ENCODE measurements around the gene PMP22. TPM values are rescaled to one million over a fixed set of nuclear protein-coding genes. Genes with fewer than 3 reads are reported as not detected.
"Not testable (repeated sequence)": the region's sequence is repeated elsewhere in the genome, so short reads cannot be mapped to it uniquely, and the experiment has no call there.

Gene PMP22
- total RNA-seq, 1 experiment from 2014 or later, result 3.2 TPM

DNA sequence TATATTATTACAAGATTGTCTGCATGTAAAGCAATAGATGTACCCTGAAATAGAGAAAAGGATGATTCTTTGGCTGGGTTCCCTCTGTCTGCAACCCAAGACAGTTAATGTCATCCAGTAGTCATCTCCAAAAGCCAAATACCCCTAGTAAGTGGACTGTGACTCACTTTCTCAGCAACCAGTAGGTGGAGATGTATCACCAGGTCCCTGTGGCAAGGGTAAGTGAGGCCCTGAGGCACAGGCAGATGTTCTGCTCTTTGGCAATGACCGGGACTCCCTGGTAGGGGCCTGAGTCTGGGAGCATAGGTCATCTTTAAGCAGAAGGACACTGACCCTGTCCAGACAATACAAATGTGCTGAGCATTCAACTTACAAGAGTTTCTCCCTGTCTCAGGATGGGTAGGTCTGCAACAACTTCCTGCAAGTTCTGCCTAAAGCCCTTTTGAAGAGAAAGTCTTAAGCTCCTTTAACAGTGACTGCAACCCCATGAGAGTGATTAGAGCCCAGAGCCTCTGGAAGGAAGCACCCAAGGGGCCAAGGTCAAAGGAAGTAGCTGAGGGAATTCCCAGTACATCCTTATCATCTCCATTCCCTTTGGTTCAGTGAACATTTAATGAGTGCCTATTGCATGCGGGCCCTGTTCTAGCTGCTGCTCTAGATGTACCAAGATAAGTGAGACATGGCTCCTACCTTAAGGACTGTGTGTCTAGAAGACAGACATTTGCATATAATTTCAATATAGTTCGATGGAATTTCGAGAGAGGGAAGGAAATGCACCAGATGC lies 31.9 kb downstream of the PMP22 start:
- no peak for DNase-seq (ENCODE audit: low spot score)
- in situ Hi-C loops (cut with HindIII; ENCODE audit: low sequenced_read_pairs), result no loop called here

DNA sequence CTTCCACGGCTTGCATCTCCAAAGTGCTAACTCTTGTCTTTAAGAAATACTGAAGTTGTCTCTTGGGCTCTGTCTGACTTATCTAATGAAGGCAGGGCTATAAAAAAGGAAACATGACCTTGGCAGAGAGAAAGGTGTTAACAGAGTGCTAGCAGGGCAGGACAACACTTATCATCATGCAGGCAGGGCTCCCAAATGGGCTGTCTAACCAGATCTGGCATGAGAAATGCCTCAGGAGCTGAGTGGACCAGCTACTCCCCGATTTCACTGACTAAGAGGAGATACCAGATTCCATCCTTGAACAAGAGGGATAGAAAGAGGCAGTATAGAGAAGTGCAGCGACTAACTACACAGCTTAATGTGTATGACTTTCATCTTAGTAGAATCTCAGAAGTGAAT lies 32.6 kb downstream of the PMP22 start:
- in situ Hi-C loops (cut with HindIII; ENCODE audit: low sequenced_read_pairs), result no loop called here

DNA sequence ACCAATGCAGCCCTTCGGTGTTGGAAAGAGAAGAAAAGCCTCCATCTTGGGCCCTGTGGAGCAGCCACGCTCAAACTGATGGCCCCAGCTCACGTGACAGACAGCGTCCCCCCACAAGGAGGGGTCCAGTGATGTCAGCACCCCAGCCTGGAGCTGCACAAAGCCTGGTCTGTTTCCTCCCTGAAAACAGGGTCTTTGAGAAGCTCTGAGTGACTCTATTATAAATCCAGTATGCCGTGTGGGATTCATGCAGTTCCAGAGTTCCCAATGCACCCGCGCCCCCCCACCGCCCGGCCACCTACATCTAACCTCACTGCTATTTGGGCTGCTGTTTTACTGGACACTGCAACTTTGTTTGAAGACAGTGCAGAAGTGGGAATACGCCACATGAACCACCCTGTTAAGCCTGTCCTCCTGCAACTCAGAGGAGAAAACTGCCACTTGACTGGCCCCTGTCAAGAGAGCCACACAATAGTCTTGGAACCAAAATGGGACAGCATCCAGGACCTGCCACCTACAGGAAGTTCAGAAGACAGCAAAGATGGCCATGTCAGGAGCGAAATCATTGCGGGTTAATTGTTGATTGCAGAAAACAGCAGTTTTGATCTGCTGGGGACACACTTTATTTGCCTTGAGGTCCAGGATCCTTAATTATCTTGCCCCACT lies 33.1 kb downstream of the PMP22 start:
- in situ Hi-C loops (cut with HindIII; ENCODE audit: low sequenced_read_pairs), result no loop called here
- no peak for DNase-seq (ENCODE audit: low spot score)

More for the DNA sequence above, 32.6 kb downstream of the PMP22 start:
- no peak for DNase-seq (ENCODE audit: low spot score)

DNA sequence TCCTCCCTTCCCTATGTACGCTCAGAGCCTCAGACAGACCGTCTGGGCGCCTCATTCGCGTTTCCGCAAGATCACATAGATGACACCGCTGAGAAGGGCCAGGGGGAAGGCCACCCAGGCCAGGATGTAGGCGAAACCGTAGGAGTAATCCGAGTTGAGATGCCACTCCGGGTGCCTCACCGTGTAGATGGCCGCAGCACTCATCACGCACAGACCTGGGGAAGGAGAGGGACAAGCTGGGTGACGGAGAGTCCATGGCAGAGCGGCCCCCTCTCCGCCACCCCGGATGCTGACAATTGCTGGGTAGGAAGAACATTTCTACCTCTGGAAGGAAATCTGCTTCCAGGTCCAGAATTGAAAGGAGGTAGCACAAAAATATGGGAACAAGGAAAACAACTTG lies 34.3 kb downstream of the PMP22 start:
- in situ Hi-C loops (cut with HindIII; ENCODE audit: low sequenced_read_pairs), result no loop called here
- DNase-seq (ENCODE audit: low spot score), result no peak

DNA sequence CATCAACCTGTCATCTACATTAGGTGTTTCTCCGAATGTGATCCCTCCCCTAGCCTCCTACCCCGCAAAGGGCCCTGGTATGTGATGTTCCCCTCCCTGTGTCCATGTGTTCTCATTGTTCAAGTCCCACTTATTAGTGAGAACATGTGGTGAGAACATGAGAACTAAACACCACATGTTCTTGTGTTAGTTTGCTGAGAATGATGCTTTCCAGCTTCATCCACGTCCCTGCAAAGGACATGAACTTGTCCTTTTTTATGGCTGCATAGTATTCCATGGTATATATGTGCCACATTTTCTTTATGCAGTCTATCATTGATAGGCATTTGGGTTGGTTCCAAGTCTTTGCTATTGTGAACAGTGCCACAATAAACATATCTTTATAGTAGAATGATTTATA lies 43.3 kb downstream of the PMP22 start:
- in situ Hi-C loops (cut with HindIII; ENCODE audit: low sequenced_read_pairs); DNase-seq (ENCODE audit: low spot score): not testable (repeated sequence)

DNA sequence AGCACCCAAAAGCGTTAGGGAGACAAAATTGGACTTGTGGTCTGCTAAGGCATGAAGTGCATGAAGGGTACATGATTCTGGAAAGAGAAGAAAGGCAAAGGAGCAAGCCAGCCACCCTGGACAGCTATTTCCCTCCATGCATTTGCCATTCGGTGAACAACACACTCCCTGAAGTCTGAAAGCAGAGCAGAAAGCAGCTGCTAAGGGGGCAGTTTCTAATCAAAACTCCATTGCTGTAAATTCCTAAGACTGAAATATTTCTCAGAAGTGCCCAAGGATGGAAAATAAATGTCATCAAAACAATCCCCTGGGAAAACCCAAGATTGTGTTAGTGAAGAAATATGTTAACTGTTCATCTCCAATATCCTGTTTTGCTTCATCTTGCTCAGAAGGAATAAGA lies 44.3 kb downstream of the PMP22 start:
- in situ Hi-C loops (cut with HindIII; ENCODE audit: low sequenced_read_pairs), result no loop called here
- DNase-seq (ENCODE audit: low spot score), result no peak

DNA sequence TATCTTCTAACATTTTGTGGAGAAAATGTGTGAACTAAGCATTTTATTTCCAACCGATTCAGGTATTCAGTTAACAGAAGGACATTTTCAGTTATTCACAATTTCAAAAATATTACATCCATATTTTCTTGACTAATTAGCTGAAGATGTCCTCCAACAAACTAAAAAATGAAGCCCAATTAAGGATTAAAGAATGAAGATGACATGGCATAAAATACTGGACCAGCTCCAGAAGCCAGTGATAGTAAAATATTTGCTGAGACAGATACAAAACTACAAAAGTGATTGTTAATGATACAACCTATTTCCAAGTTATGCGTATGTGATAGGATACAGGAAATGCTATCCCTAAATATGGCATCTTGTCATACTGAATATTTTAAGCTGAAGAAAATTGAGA lies 48.6 kb downstream of the PMP22 start:
- DNase-seq (ENCODE audit: low spot score), result no peak
- in situ Hi-C loops (cut with HindIII; ENCODE audit: low sequenced_read_pairs), result no loop called here

DNA sequence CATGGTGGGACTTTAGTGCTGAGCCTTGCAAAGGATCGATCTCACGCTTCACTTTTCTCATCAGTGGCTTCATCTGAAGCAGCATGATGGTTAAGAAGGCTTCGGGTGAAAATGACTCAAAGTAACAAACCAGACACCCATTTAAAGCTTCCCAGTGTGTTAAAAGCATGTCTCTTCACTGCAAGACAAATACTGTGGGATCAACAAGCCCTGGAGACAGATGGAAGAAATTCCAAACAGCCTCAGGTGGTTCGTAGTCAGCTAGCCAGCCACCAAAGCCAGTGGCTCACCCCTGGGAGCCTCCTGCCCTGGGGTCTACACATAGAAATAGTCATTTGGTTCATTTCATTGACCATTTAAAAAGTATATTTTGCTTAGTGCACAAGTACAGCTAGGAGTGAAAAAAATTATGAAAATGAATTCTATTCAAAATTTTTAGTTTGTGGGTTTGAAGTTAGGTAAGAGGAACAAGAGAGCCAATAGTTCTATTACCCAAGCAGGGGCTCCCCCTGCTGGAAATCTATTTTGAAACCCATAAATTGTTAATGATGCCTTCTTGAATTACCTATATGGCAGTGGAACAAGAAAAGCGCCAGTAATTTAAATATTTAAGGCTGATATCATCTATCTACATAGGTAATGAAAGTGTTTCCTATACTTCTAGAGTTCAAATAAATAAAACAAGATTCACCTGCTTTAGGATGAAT lies 51.6 kb downstream of the PMP22 start:
- no peak for DNase-seq (ENCODE audit: low spot score)
- in situ Hi-C loops (cut with HindIII; ENCODE audit: low sequenced_read_pairs), result no loop called here

DNA sequence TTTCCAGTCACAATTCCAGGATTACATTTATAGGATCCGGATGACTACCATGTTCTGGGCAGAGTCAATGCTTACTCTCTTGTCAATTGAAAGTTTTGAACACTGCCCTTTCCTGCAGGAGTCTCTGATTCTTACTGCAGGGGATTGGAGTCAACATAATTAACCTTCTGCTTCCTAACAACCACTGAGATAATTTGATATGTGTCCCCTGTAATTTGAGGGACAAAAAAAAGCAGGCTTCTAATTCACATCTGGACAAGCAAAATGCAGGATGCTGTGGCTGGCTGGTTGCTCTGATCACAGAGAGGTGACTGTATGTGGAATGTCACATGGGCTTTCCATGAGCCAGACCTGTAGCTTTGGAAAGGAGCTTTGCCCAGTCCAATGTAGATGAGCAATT lies 54.9 kb downstream of the PMP22 start:
- in situ Hi-C loops (cut with HindIII; ENCODE audit: low sequenced_read_pairs), result no loop called here
- no peak for DNase-seq (ENCODE audit: low spot score)

DNA sequence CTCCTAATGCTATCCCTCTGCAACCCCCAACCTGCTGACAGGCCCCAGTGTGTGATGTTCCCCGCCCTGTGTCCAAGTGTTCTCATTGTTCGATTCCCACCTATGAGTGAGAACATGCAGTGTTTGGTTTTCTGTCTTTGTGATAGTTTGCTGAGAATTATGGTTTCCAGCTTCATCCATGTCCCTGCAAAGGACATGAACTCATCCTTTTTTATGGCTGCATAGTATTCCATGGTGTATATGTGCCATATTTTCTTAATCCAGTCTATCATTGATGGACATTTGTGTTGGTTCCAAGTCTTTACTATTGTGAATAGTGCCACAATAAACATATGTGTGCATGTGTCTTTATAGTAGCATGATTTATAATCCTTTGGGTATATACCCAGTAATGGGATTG lies 62.1 kb downstream of the PMP22 start:
- in situ Hi-C loops (cut with HindIII; ENCODE audit: low sequenced_read_pairs); DNase-seq (ENCODE audit: low spot score): not testable (repeated sequence)

DNA sequence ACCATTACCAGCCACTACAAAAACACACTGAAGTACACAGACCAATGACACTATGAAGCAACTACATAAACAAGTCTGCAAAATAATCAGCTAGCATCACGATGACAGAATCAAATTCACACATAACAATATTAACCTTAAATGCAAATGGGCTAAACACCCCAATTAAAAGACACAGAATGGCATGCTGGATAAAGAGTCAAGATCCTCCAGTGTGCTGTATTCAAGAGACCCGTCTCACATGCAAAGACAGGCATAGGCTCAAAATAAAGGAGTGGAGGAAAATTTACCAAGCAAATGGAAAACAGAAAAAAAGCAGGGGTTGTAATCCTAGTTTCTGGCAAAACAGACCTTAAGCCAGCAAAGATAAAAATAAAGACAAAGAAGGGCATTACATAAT lies 64.6 kb downstream of the PMP22 start:
- in situ Hi-C loops (cut with HindIII; ENCODE audit: low sequenced_read_pairs); DNase-seq (ENCODE audit: low spot score): not testable (repeated sequence)

DNA sequence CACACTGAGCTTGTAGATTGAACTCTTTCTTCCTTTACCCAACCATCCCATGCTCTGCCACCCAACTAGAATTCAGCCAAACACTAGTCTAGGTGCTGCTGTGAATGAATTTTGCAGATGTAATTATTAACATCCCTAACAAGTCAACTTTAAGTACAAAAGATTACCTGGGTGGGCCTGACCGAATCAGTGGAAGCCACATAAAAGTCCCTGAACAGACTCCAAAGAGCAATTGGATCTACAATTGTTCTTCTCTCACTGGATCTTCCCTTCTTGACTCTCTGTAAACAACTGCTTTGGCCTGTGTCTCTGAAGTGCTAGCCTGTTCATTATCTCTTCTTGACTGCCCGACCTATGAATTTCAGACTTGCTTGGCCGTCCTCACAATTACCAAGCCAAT lies 67.9 kb downstream of the PMP22 start:
- no peak for DNase-seq (ENCODE audit: low spot score)
- in situ Hi-C loops (cut with HindIII; ENCODE audit: low sequenced_read_pairs), result no loop called here

DNA sequence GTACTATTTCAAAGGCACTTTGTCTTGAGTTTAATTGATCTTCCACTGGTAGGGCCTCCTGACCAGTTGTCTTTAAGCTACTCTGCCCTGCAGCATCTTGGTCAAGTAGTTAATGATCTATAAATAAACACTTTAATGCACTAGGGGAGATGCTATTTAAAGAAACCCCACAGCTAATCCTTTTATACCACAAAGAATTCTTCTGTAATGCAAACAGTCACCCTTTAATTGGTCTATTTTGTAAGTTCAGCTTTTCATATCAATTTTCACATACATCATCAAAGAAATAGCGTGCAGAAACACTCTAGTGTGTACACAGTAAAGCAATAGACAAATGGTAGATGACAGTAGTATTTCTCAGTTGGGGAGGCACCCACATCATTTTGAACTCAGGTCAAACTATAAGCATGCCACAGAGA lies 70.3 kb downstream of the PMP22 start:
- DNase-seq (ENCODE audit: low spot score), result no peak
- in situ Hi-C loops (cut with HindIII; ENCODE audit: low sequenced_read_pairs), result no loop called here

DNA sequence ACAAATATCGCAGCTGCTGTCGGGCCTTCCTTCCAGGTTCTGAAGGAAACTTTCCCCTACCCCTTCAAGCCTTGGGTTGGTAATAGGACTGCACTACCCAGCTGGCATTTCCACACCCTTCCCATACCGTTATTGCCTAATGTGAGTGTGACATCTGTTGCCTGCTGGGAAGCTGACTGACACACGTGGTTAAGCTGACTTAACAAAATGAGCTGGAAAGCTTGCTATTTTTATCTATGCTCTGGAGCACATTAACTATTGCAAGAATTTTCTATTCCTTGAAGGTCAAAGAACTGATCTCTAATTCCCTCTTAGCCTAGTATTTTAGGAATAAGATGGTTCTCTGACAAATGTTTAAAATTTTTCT lies 79.5 kb downstream of the PMP22 start:
- in situ Hi-C loops (cut with HindIII; ENCODE audit: low sequenced_read_pairs), result no loop called here
- DNase-seq (ENCODE audit: low spot score), result peak; percentile 9

DNA sequence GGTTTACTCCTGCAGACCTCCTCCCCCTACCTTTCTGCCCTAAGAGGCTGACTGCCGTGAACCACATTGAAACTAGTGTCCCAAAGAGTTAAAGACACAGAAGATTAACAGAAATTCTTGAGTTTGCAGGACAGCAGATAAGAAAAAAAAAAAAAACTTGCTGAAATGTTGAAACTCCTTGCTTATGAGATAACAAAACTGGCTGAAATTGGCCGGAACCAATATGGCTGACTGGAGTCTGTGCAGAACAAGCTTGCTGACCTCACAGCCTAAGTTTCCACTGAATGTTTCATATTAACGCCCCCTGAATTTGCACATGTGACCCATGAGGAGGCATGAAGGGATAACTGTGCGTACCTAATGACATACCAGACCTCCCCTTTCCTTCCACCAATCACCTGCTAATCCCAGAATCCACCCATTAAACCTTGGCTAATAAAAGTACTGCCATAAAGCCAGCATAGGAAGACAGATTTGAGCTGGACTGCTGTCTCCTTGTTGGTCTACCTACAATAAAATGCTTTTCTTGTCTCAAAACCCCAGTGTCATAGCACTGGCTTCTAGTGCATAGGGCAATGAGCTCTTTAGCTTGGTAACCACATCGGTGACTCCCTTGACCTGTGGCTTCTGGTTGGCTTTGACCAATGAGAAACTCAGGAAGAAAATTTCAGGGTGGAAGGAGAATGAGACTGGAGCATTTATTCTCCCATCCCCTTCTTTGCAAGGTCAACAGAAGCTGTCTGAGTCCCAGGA lies 80.1 kb downstream of the PMP22 start:
- no peak for DNase-seq (ENCODE audit: low spot score)
- in situ Hi-C loops (cut with HindIII; ENCODE audit: low sequenced_read_pairs), result no loop called here

DNA sequence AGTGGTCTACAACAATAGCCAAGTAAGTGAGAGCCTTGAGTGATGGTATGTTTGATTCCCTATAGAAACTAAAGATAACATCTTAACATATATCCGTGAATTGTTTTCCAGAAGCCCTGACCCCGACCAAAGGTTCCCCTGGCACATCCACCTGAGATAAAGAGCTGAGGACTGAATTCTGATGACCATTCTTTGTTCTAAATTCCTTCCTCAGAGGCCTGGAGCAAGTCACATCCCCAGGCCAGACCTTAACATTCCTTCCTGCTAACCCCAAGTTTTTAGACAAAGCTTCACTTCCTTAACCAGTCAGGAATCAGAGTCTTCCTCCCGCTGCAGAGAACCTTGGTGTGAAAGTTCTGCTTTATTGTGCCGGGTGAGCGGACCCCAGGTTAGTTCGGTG lies 83.3 kb downstream of the PMP22 start:
- DNase-seq (ENCODE audit: low spot score), result no peak
- in situ Hi-C loops (cut with HindIII; ENCODE audit: low sequenced_read_pairs), result no loop called here

DNA sequence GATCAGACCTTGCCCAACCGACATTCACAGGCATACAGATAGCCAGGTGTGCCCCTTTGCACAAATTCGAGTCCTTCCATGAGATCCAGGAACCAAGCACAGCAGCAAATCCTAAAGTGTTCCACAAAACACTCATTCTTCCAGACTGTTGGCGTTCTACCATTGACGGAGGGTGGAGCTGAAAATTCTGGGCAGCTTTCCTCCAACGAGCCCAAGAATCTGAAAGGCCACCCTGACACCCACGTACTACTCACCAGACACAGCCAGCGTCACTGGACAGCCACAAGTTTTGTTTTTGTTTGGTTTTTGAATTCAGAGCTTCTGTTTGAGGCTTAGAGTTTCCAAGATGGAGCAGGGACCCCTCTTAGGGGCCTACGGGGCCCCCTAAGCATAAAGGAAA lies 83.8 kb downstream of the PMP22 start:
- no peak for DNase-seq (ENCODE audit: low spot score)
- in situ Hi-C loops (cut with HindIII; ENCODE audit: low sequenced_read_pairs), result no loop called here

DNA sequence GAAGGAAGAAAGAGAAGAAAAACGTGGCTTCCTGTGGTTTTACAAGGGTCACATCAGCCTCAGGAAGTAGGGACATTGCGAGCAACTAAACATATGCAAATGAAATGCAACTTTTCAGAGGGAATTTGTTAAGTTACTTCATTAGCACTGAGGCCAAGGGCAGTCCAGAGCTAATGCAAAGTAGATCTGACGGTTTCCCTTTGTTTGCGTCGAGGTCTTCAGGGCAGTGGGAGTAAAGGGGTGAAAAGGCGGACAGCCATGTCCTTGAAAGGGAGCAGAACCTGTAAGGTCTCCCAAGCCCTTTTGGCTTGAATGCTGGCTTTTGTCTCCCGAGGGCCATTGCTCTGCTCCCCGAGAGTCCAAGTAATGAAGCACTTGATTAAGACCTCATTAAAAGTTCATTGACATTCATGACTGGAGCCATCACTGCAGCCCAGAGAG lies 85.0 kb downstream of the PMP22 start:
- DNase-seq (ENCODE audit: low spot score), result no peak
- in situ Hi-C loops (cut with HindIII; ENCODE audit: low sequenced_read_pairs), result no loop called here
